HEK293T (cell line): ENCODE measurements around the gene IGSF9B.

Experiments
- CTCF ChIA-PET: fragments of 350-600 bp; formaldehyde crosslinking; extraction: SDS; loops from one replicate; lab custom pipeline; 2021; ENCODE audit warnings: antibody characterized with exemption, inconsistent platforms; lab: Yijun Ruan, JAX
- POLR2A ChIA-PET: fragments of 350-600 bp; formaldehyde crosslinking; extraction: SDS; loops from one replicate; lab custom pipeline; 2020; ENCODE audit warnings: antibody characterized with exemption, inconsistent platforms; lab: Yijun Ruan, JAX
- DNase-seq: peaks from one replicate; pipeline ENCODE4 v3.0.0; 2012; ENCODE audit warnings: mixed read lengths; ENCODE audit errors: extremely low spot score
- ARNT ChIP-seq: fragments of 450-650 bp; IDR thresholded peaks from 2 replicates; pipeline ENCODE4 v1.6.1; 2017; ENCODE audit warnings: mild to moderate bottlenecking
- BHLHE40 ChIP-seq: fragments of 450-650 bp; IDR thresholded peaks from 2 replicates; pipeline ENCODE4 v1.6.1; 2016; ENCODE audit warnings: mild to moderate bottlenecking, moderate library complexity, borderline replicate concordance
- CTBP1 ChIP-seq: fragments of 450-650 bp; IDR thresholded peaks from 2 replicates; pipeline ENCODE4 v1.6.1; 2016; ENCODE audit warnings: borderline replicate concordance
- ELF4 ChIP-seq: fragments of 450-650 bp; IDR thresholded peaks from 2 replicates; pipeline ENCODE4 v1.6.1; 2017; ENCODE audit warnings: antibody characterized with exemption
- FOXA1 ChIP-seq: fragments of 450-650 bp; IDR thresholded peaks from 2 replicates; pipeline ENCODE4 v1.6.1; 2016; ENCODE audit warnings: mild to moderate bottlenecking
- FOXK2 ChIP-seq: fragments of 450-650 bp; IDR thresholded peaks from 2 replicates; pipeline ENCODE4 v1.6.1; 2016; ENCODE audit warnings: mild to moderate bottlenecking
- FOXM1 ChIP-seq: fragments of 450-650 bp; IDR thresholded peaks from 2 replicates; pipeline ENCODE4 v1.6.1; 2017; ENCODE audit warnings: mild to moderate bottlenecking, borderline replicate concordance
- HDGF ChIP-seq: fragments of 450-650 bp; IDR thresholded peaks from 2 replicates; pipeline ENCODE4 v1.6.1; 2017; ENCODE audit warnings: antibody characterized with exemption, borderline replicate concordance
- L3MBTL2 ChIP-seq: fragments of 450-650 bp; conservative IDR thresholded peaks from 2 replicates; pipeline ENCODE4 v1.6.1; 2016; ENCODE audit warnings: mild to moderate bottlenecking
- LEF1 ChIP-seq: fragments of 450-650 bp; IDR thresholded peaks from 2 replicates; pipeline ENCODE4 v1.6.1; 2017; ENCODE audit warnings: mild to moderate bottlenecking, borderline replicate concordance
- NFRKB ChIP-seq: fragments of 450-650 bp; IDR thresholded peaks from 2 replicates; pipeline ENCODE4 v1.6.1; 2016; ENCODE audit warnings: mild to moderate bottlenecking, moderate library complexity
- PKNOX1 ChIP-seq: fragments of 450-650 bp; IDR thresholded peaks from 2 replicates; pipeline ENCODE4 v1.6.1; 2016
- SP1 ChIP-seq: fragments of 450-650 bp; IDR thresholded peaks from 2 replicates; pipeline ENCODE4 v1.6.1; 2017
- SUZ12 ChIP-seq: fragments of 450-650 bp; IDR thresholded peaks from 2 replicates; pipeline ENCODE4 v1.6.1; 2016; ENCODE audit warnings: mild to moderate bottlenecking
- TARDBP ChIP-seq: fragments of 450-650 bp; IDR thresholded peaks from 2 replicates; pipeline ENCODE4 v1.6.1; 2016
- ZNF384 ChIP-seq: fragments of 450-650 bp; IDR thresholded peaks from 2 replicates; pipeline ENCODE4 v1.6.1; 2016

IGSF9B gene

DNA sequence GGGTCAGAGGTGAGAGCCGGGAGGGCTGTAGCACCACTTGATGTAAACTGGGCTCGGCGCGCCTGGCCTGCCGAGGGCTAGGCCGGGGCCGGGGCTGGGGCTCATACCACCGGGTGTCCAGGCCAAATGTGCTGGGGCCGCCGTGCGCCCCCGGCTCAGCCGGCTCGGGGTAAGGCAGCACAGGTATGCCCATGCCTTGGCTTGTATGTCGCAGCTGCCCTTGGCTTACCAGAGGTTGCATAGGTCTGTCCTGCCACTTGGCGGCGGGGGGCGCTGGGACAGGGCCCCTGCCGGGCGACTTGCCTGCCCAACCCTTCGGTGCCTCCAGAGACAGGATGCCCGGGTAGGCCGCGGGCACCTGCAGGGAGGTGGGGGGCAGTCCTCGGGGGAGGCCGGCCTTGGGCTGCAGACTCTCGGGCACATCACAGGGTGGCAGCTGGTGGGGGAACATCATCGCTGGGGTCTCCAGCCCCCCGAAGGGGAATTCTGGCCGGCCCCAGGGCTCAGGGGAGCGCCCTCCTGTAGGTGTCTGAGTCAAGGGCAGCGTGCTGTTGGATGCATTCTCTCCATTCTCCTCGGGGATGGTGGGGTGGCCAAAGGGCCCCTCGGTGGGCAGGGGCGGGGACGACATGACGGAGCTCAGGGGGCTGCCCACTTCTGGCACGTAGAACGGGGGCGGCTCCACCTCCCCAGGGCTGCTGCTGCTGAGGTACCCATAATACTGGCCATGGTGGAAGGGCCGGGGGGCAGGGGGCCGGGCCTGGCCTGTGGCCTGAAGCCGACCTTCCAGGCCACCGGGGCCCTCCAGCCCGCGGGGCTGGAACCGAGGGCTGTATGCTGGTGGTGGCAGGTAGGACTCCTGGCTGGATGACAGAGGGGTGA is 36.4 kb downstream of the IGSF9B start:
- POLR2A ChIA-PET = no interaction called here
- no peak for DNase-seq
- CTCF ChIA-PET = no interaction called here
- TF ChIP-seq SP1 = no peak
- TF ChIP-seq CTBP1 = no peak
- TF ChIP-seq SUZ12 = no peak
- no peak for TF ChIP-seq NFRKB
- no peak for TF ChIP-seq TARDBP
- no peak for TF ChIP-seq HDGF
- no peak for TF ChIP-seq FOXK2
- no peak for TF ChIP-seq BHLHE40
- no peak for TF ChIP-seq FOXA1
- TF ChIP-seq LEF1 = no peak
- TF ChIP-seq FOXM1 = no peak
- no peak for TF ChIP-seq PKNOX1
- no peak for TF ChIP-seq L3MBTL2
- no peak for TF ChIP-seq ARNT

GRCh38 chr11:133919330-133920108 is 37.2 kb downstream of the IGSF9B start:
- CTCF ChIA-PET = no interaction called here
- POLR2A ChIA-PET = no interaction called here
- no peak for TF ChIP-seq ELF4
- no peak for TF ChIP-seq SP1
- no peak for TF ChIP-seq ARNT
- no peak for TF ChIP-seq NFRKB
- no peak for TF ChIP-seq PKNOX1
- no peak for TF ChIP-seq SUZ12
- TF ChIP-seq TARDBP = no peak
- no peak for TF ChIP-seq L3MBTL2
- no peak for TF ChIP-seq CTBP1
- TF ChIP-seq ZNF384 = no peak
- no peak for TF ChIP-seq FOXA1
- TF ChIP-seq BHLHE40 = no peak
- TF ChIP-seq HDGF = no peak
- TF ChIP-seq FOXM1 = no peak
- TF ChIP-seq FOXK2 = no peak
- TF ChIP-seq LEF1 = no peak
- no peak for DNase-seq

- ChIA-PET CTCF (no interaction called here), POLR2A (no interaction called here)
- TF ChIP-seq SP1 = no peak
Observed at GRCh38 chr11:133918608-133919260, 38.0 kb downstream of the IGSF9B start.

DNA sequence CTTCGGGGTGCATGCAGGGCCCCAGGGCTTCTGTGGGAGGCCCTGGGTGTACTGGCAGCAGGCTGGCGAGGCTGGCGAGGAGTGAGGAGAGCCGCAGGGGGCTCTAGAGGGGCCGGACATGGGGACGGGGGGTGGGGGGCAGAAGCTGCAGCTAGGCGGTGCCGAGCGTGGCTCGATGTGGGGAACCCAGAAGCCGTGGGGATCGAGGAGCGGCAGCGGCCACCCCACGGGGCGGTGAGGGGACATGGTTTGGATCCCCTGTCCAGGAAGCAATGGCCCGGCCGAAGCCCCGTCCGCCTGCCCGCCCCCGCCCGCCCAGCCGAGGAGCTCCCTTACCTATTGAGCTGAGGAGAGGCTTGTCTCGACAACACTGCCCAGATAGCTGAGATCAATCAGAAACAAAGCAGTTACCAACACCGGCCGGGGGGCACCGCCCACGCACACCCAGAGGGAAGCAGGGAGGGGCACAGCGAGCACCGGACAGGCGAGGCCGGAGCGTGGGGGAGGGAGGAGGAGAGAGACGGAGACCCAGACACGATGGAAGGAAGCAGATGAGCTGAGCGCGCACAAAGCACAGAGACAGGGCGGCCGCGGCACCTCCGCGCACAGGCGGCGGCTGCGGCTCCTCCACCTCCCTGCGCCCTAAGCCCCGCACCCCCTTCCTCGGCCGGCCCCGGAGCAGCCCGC is 38.7 kb downstream of the IGSF9B start:
- no peak for TF ChIP-seq LEF1
- TF ChIP-seq CTBP1 = no peak
- TF ChIP-seq SP1 = no peak
- no peak for TF ChIP-seq HDGF
- no peak for TF ChIP-seq FOXM1
- TF ChIP-seq FOXK2 = no peak
- TF ChIP-seq ELF4 = no peak
- no peak for TF ChIP-seq ARNT
- no peak for TF ChIP-seq SUZ12
- TF ChIP-seq TARDBP = no peak
- TF ChIP-seq ZNF384 = no peak
- TF ChIP-seq L3MBTL2 = no peak
- TF ChIP-seq BHLHE40 = no peak
- no peak for TF ChIP-seq FOXA1
- TF ChIP-seq PKNOX1 = no peak
- no peak for TF ChIP-seq NFRKB
- ChIA-PET POLR2A (no interaction called here), CTCF (no interaction called here)
- no peak for DNase-seq

More at GRCh38 chr11:133918608-133919260, 38.0 kb downstream of the IGSF9B start:
- no peak for DNase-seq

DNA sequence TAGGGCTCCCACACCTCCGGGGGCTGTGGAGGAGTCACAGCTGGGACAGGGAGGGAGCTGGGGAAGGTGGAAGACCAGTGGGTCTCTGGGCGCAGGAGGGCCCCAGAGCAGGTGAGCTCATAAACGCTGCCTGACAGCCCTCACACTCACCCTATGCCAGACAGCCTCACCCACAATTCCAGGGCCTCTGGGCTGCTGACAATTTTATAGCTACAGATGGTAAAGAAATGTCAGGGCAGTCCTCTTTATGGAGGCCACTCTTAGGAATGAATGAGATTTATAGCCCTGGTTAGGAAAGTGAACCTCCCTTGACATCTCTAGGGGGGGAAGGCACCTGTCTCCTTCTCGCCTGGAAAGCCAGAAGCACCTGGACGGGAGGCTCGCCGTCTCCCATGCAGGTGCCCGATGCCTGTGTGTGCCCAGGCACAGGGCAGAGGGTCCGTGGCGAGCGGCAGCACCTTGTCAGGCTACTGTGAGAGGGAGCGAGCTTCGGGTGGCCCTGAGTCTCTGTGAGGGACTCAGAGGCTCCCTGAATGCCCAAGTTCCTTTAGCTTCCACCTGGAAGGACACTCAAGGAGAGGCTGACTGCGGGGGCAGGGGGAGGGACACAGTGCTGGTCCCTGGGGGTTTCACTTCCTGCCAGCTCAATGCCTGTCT is 39.9 kb downstream of the IGSF9B start:
- ChIA-PET CTCF (no interaction called here), POLR2A (interaction anchor here (1.3 kb wide), 1 partner anchor 117 kb away, joined by 3 read pairs; no protein-coding TSS in a partner anchor)
- no peak for TF ChIP-seq FOXM1
- TF ChIP-seq SUZ12 = no peak
- TF ChIP-seq ELF4 = no peak
- TF ChIP-seq SP1 = no peak
- no peak for TF ChIP-seq HDGF
- no peak for TF ChIP-seq FOXA1
- no peak for TF ChIP-seq PKNOX1
- no peak for TF ChIP-seq FOXK2
- TF ChIP-seq NFRKB = no peak
- no peak for TF ChIP-seq ARNT
- no peak for DNase-seq
